Activated CD4-positive, alpha-beta T cell treated with anti-CD3 and anti-CD28 coated beads for 1 hour (primary cell): ENCODE results near the gene CFAP43.
"Not testable (repeated sequence)": the region's sequence is repeated elsewhere in the genome, so short reads cannot be mapped to it uniquely, and the experiment has no call there.

Source experiments
- DNase-seq: peaks from one replicate; pipeline ENCODE4 v3.0.0-alpha.2; 2020

CFAP43 gene

DNA sequence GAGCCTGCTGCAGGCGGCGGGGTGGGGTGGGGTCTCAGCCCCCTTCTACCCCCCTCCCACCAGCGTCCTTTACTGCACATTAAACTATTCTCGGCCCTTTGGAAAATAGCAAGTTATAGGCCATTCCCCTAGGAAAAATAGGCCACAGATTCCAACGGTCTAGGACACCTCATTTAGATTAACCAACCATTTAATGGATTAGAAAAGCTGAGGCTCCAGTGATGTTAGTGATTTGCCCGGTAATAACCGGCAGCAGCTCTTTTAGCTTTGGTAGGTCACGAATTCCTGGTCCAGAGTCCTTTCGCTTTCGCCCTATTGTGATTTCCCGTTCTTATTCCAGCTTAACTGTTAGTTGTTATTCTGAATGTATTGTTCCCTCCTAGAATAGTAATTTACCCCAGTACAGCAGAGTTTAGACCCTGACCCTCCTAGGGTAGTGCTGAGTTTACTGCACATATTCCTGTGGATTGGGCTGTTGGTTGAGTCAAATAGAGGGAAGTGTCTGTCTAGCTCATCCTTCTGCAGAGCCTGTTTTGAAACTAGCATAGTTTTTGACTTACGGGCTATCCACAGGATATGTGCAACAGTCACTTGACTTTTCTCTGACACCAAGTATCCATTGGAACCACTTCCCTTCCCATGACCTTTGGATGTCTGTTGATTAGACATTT lies 23.3 kb upstream of the CFAP43 start:
- no peak for DNase-seq

DNA sequence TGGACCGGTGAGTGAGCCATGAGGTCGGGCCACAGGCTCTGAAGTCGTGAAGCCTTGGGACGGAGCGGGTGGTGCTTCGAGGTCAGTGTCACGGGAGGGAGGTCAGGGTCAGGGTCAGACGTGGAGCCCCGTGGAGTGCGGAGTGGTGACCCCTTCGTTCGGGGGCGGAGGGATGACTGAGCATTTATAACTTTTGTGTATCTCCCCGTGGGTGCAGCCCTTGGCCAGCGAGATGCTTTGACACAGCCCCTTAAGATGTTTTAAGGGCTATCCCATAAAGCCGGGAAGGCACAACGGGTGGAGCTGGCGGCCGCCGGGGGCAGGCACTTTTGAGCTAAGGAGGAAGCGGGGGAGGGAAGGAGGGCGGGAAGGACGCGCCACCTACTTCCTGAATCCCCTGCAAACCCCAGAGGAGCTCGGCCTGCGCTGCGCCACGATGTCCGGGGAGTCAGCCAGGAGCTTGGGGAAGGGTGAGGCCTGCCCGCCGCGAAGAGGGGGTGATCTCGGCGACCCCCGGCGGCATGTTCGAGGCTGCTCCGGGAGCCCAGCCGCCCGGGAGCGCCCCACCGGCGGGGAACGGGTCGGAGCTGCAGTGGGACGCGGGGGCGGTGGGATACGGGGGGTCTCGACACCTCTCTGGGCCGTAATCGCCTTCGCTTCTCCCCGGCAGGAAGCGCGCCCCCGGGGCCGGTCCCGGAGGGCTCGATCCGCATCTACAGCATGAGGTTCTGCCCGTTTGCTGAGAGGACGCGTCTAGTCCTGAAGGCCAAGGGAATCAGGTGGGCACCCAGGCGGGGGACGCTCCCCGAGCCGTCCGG lies 22.5 kb upstream of the CFAP43 start, which contains the start of gene GSTO1:
Gene GSTO1 (plus strand): TSS at position 400 of the 818 bp plus-strand sequence. CDS start 37 bp downstream, at position 437.
- peak; percentile 26 for DNase-seq

DNA sequence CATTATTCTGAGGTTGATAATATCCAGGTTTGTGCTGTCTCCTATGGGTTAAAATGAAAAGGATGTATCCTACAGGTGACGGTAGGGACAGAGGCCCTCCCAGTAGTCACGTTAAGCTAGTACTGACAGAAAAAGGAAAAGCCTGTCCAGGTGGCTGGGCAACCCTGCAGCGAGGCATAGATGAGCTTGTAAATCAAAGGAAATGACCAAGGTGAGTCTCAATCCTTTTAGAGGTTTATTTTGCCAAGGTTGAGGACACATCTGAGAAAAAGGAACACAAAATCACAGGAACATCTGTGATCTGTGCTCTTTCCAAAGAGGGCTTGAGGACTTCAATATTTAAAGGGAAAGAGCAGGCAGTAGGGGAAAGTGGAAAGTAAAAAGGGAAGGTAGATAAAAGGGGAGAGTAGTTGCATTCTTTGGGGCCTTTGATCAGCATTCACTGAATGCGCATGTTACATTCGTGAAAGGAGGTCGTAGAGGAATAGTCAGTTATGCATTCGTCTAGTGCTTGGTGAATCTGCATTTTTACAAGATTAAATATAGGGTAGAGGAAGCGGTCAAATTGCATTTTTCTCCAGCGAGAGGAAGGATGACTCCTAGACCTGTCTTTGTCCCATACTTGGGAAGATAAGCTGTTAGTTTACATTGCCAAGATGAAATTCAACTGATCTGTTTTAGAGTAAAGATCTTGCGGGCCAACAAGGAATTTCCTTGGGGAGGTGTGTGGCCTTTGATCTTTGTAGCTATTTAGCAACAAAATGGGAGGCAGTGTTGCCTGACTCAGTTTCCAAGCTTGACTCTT lies 21.6 kb upstream of the CFAP43 start:
- no peak for DNase-seq

DNA sequence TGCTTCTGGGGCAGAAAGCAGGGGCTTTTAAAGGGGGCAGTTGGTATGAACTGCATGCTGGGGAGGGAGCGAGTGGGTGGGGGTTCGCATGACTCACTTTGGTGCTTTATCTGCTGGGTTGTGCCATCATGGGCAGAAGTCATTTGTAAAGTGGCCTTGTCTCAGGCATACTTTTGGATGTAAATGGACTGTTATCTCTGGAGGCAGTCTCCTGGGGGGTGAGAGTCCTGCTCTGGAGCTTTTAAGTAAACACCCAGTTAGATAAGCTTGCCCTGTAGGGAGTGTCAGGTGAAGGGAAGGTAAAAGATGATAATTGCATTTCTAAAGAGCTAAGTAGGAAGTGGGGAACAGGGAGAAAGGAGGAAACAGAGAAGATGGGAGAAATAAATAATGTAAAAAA lies 20.9 kb upstream of the CFAP43 start:
- no peak for DNase-seq

DNA sequence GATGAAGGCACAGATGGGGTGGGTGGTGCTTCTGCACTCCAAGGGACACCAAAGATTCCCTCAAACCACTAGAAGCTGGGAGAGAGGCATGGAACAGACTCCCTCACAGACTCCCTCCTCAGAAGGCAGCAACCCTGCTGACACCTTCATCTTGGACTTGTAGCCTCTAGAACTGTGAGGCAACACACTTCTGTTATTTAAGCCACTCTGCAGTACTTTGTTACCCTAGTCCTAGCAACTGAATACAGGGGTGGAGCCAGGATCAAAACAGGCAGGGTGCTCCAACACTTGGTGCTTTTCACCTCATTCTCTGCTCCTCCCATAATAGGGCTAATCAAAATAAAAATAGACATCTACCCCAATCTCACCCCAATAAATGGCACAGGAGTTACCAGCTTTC lies 20.2 kb upstream of the CFAP43 start:
- no peak for DNase-seq

DNA sequence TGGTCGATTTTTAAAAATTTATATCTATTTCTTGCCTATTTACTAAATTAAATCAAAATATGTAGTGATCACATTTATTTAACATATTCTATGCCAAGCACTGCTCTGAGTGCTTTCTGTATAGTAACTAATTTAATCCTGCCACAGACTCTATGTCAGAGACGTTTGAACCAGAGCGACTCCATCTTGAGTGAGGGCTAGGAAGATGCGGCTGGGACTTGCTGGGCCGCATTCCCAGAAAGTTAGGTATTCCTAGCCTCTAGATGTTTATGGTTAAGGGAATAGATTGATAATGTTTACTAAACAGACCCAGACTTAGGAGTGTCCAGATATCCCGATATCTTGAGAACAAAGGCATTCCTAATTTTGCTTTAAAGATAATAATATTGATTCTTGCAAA lies 19.3 kb upstream of the CFAP43 start:
- DNase-seq: no peak

DNA sequence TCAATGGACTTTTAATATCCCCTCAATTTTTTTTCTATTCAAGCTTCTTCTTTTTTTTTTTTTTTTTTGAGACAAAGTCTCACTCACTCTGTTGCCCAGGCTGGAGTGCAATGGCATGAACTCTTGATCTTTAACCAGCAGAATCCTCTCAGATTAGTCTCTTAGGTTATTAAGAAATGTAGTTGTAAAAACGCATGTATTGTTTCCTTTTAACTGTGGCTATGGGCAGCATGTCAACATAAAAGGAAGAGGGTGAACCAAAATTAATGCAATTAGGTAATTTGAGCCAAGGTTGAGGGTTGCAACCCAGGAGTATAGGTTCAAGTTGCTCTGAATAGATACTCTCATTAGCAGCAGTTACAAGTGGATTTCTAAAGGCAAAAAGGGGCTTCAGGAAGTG lies 18.2 kb upstream of the CFAP43 start:
- no peak for DNase-seq

DNA sequence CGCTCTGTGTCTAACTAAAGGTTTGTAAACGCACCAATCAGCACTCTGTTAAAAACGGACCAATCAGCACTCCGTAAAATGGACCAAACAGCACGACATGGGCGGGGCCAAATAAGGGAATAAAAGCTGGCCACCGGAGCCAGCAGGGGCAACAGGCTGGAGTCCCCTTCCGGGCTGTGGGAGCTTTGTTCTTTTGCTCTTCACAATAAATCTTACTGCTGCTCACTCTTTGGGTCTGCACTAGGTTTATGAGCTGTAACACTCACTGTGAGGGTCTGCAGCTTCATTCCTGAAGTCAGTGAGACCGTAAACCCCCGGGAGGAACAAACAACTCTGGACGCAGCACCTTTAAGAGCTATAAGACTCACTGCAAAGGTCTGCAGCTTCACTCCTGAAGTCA lies 16.8 kb upstream of the CFAP43 start:
- not testable (repeated sequence) for DNase-seq

DNA sequence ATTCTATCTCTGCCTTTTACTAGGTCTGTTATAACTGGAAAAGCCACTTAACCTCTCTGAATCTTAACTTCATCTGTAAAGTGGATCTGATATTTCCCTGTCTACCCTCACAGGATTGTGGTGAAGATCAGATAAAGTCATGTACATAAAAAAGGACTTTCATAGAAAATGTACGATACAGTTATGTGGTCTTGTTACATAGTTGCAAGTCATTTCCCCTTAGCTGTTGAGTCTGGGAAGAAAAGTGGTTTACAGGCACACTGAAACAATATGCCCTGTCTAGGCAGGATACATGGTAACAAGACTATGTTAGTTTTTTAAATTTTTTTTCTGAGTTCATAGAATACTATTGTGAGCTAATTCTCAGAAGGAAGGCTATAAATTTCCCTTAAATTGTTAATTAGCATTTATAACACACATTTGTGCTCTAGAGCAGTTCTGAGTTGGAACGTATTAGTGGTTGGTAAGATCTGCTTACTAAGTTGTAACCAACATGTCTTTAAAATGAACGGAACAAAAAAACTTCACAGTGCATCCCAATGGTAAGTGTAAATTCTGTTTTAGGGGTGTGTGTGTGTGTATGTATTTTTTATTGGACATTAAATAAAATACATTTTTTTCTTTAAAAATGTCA lies 15.5 kb upstream of the CFAP43 start:
- DNase-seq: no peak

DNA sequence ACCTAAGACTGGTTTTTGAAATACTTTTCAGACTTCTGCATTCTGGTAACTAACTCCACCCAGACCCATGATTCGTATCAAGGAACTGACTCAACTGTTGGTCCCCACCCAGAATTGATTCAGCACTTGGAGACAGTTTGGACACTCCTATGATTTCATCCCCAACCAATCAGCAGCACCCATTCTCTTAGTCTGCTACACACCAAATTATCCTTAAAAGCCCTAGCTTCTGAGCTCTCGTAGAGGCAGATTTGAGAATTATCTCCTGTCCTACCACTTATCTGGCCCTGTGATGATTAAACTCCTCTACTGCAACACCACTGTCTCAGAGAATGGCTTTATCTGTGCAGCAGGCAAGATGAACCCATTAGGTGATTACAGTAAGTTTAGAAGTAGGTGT lies 14.8 kb upstream of the CFAP43 start:
- DNase-seq: no peak

DNA sequence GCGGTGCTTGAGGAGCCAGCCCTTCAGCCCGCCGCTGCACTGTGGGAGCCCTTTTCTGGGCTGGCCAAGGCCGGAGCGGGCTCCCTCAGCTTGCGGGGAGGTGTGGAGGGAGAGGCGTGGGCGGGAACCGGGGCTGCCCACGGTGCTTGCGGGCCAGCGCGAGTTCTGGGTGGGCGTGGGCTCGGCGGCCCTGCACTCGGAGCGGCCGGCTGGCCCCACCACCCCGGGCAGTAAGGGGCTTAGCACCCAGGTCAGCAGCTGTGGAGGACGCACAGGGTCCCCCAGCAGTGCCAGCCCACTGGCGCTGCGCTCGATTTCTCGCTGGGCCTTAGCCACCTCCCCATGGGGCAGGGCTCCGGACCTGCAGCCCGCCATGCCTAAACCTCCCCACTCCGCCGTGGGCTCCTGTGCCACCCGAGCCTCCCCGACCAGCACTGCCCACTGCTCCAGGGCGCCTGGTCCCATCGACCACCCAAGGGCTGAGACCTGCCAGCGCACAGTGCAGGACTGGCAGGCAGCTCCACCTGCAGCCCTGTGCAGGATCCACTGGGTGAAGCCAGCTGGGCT lies 13.0 kb upstream of the CFAP43 start:
- DNase-seq: no peak

DNA sequence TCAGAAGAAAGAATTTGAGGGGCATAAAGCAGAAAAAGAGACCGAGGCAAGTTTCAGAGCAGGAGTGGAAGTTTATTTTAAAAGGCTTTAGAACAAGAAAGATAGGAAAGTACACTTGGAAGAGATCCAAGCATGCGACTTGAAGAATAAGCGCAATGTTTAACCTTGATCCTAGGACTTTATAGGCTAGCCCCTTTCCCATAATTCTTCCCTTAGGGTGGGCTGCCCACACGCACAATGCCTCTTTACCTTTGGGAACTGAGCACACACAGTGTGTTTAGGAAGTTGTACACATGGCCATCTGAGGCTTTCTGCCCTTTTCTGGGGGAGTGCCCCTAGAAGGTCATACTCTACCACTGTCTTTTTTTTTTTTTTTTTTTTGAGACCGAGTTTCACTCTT lies 11.3 kb upstream of the CFAP43 start:
- no peak for DNase-seq

DNA sequence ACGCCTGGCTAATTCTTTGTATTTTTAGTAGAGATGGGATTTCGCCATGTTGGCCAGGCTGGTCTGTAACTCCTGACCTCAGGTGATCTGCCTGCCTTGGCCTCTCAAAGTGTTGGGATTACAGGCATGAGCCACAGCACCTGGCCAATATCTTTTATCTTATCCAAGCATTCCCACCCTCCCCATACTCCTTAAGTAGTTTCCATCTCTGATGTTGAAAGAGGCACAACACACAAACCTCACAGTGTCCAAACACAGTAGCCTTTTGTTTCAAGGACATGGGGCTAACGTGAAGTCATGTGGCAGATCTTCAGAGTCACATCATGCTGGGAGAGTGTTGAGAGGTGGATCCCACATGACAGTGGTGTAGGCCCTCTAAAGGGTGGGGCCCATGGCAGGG lies 10.8 kb upstream of the CFAP43 start:
- DNase-seq: not testable (repeated sequence)

DNA sequence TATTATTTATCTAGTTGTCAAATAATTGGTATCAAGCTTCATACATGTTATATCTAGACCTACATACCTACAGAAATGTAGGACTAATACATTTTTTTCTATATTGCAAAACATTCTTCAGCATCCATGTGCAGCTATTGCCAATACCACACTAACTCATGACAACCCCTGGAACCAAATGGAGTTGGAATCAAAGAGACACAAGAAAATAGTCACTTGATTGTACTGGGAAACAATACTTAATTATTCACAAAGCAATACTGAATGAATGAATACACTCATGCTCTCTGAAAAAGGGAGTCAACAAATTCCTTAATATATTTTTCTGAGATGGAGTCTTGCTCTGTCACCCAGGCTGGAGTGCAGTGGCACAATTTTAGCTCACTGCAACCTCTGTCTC lies 10.4 kb upstream of the CFAP43 start:
- no peak for DNase-seq

DNA sequence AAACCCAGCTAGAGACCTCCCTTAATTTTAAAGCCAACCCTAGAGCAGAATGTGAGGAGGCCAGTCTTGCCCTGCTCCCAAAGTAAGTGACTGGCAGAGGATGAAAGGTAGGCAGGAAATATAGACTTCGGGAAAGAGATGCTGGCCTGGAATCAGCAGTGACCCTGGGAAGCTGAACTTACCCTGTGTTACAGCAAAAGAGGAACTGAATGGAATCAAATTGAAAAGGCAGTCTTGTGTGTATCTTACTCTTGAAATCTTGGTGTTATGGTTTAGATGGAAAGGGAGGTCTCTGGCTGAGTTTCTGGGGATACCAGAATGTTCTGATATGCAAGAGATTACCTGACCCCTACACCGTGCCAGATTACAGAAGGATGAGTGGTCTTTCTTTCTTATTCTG lies 7.9 kb upstream of the CFAP43 start:
- no peak for DNase-seq

DNA sequence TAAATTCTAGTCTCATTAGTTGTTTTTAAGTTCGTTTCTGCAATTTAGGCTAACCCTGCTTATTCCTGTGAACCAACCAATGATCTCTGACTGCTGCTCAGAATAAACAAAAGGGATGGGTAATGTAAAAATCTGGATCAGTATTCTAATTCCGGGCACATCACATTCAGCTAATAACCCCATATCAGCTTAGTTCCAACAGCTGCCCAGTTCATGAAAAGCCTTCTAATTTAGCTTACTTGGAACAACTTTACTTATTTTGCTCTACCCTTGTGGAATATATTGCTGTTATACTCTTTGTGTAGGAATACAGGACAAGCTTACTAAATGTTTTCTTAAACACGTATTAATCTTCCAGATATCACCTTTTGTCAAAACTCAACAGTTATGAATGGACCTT lies 3.6 kb upstream of the CFAP43 start:
- DNase-seq: no peak

DNA sequence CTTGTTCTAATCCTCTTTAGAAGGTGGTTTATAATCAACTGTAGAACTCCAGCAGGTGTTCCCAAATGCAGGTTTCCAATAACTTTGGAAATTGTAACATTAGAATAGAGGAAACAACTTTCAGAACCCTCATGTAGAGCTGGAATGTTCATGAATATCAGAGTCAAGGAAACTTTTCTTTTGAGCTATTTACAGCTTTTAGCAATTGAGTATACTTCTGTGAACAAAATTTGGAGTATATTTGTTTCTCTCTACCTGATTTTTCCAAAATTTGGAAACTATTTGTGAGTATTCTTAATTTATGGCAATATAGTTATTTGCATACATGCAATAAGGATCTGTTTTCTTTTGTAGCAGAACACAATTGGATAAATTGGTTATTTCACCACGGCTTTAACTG lies 2.8 kb upstream of the CFAP43 start:
- no peak for DNase-seq

DNA sequence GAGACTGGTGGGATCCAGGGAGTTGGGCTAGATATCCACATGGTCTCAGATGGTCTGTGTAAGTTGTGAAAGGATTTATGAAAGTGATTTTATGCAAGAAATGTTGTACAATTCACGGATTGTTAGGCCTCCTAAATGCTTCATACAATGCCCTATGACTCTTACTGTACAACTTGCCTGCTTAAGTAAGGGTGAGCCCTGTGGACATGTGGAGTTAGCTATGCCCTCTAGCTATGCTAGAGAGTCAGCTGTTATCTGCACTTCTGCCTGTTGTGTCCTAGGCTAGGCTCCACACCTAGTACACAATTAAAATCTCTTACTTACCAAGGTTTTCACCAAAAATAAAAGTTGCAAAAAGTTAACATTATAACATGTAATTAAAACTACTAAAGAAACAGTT lies 1.7 kb upstream of the CFAP43 start:
- DNase-seq: no peak

DNA sequence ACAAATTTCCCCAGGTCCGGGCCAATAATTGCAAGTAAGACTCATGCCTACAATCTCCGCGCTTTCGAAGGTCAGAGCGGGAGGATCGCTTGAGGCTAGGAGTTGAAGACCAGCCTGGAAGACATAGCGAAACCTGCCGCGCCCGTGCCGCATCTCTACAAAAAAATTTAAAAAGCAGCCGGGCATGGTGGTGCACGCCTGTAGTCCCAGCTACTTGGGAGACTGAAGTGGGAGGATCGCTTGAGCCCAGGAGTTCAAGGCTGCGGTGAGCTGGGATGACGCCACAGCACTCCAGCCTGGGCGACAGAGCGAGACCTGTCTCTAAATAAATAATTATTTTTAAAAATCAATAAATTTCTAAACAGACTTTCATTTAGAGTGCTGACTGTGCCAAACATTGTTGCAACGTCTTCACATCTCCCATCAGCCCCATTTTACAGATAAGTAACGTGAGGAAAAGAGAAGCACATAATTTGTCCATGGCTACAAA lies 494 bp upstream of the CFAP43 start:
- DNase-seq: no peak

DNA sequence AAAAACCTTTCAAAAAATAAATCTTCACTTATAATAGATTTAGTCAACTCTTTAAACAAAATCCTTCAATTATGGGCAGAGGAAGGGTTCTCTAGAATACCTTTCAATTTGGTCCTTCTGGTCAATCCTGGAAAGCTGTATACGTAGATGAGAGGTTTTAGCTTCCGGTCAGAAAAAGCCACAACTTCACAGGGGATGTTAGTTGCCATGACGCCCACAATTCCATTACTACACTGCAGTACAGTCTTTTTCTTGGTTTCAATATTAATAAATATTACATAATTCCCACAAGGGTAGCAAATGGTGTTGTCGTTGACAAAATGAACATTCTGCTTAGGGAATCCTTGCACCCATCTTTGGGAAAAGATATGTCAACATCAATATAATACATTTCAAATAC lies 1.7 kb downstream of the CFAP43 start:
- no peak for DNase-seq

DNA sequence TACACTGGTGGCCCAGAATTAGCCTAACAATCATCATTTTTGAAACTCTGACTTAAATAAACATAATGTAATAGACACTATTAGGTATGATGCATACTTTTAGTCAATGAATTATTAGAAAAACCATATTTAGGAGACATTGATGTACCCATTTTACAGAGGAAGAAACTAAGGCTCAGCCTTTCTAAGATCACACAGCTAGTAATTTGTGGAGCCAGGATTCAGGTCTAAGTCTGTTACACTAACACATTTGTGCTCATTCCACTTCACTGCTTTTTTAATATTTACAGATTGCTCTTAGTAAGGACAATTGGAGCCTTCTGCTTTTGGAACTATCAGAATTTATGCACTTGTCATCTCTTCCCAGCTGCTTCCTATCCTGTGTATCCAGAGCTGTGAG lies 8.9 kb downstream of the CFAP43 start:
- DNase-seq: no peak

DNA sequence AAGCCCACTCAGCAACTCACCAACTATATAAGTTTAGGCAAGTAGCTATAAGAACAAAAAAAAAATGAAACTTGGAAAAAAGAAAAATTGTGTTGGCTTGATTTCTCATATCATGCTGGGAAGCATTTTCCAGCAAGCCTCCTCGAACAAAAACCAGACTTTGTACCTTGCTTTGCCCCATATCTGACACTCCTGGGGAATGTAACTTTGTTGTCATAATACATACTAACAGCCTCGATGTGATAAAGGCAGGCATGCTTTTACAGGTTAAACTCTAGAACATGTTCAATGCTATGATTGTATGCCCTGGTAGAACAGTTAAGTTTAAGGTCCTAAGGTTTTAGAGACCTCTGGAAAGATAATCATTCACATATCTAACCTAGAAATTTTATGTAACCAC lies 11.6 kb downstream of the CFAP43 start:
- no peak for DNase-seq

DNA sequence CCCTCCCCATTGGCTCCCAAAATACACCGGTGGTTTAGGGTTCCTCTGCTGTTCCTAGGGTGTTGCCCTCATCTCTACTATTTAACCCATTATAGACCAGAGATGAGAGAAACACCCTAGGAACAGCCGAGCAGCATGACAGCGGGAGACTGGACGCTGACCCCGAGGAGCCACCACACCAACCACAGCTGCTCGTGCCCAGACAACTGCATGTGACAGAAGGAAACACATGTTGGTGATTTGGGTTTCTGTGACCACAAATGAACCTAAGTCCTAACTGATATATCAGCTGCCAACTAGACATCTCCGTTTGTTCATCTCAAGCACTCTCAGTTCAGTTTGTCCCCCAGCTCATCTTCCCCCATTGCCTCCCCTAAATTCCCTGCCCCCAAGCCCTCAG lies 13.4 kb downstream of the CFAP43 start:
- DNase-seq: no peak
